DMS153 treated with DMSO at 0.1 percent for 48 hours (cell line): ENCODE data around the gene HTR2A.

Experiments used
- DNase-seq: peaks from one replicate; lab custom pipeline; 2025; ENCODE audit not compliant: unreplicated experiment; lab: John Stamatoyannopoulos, UW

Gene HTR2A

GRCh38 chr13:46871557-46871956 is 25.3 kb downstream of the HTR2A start:
- DNase-seq, result no peak

- DNase-seq, result no peak
Measured at GRCh38 chr13:46868091-46868490, 28.8 kb downstream of the HTR2A start.

- no peak for DNase-seq
Measured at GRCh38 chr13:46866150-46866549, 30.7 kb downstream of the HTR2A start.

GRCh38 chr13:46864941-46865340 is 31.9 kb downstream of the HTR2A start:
- DNase-seq, result no peak

- no peak for DNase-seq
Measured at GRCh38 chr13:46861959-46862358, 34.9 kb downstream of the HTR2A start.

GRCh38 chr13:46860722-46861121 is 36.1 kb downstream of the HTR2A start:
- DNase-seq, result no peak

GRCh38 chr13:46858776-46859175 is 38.1 kb downstream of the HTR2A start:
- DNase-seq, result no peak

- no peak for DNase-seq
Measured at GRCh38 chr13:46858163-46858562, 38.7 kb downstream of the HTR2A start.

GRCh38 chr13:46855664-46856063 is 41.2 kb downstream of the HTR2A start:
- no peak for DNase-seq

- no peak for DNase-seq
Measured at GRCh38 chr13:46855166-46855565, 41.7 kb downstream of the HTR2A start.

- no peak for DNase-seq
Measured at GRCh38 chr13:46852168-46852567, 44.7 kb downstream of the HTR2A start.

GRCh38 chr13:46850214-46850613 is 46.6 kb downstream of the HTR2A start:
- DNase-seq, result no peak

- DNase-seq, result no peak
Measured at GRCh38 chr13:46846726-46847125, 50.1 kb downstream of the HTR2A start.

- DNase-seq, result no peak
Measured at GRCh38 chr13:46845146-46845545, 51.7 kb downstream of the HTR2A start.

- no peak for DNase-seq
Measured at GRCh38 chr13:46844431-46844830, 52.4 kb downstream of the HTR2A start.

GRCh38 chr13:46839399-46839798 is 57.5 kb downstream of the HTR2A start:
- no peak for DNase-seq

- no peak for DNase-seq
Measured at GRCh38 chr13:46834657-46835056, 62.2 kb downstream of the HTR2A start.

GRCh38 chr13:46831588-46832194 is 65.2 kb downstream of the HTR2A start:
- peak; percentile 27 for DNase-seq

GRCh38 chr13:46830405-46831005 is 66.3 kb downstream of the HTR2A start:
- DNase-seq, result no peak

- DNase-seq, result no peak
Measured at GRCh38 chr13:46822551-46822950, 74.3 kb downstream of the HTR2A start.

GRCh38 chr13:46817838-46818476 is 78.9 kb downstream of the HTR2A start:
- no peak for DNase-seq

GRCh38 chr13:46817095-46817494 is 79.8 kb downstream of the HTR2A start:
- no peak for DNase-seq

GRCh38 chr13:46816371-46816770 is 80.5 kb downstream of the HTR2A start:
- DNase-seq, result no peak
